ENCODE measurements around the gene FBXO40.

The FBXO40 gene

DNA sequence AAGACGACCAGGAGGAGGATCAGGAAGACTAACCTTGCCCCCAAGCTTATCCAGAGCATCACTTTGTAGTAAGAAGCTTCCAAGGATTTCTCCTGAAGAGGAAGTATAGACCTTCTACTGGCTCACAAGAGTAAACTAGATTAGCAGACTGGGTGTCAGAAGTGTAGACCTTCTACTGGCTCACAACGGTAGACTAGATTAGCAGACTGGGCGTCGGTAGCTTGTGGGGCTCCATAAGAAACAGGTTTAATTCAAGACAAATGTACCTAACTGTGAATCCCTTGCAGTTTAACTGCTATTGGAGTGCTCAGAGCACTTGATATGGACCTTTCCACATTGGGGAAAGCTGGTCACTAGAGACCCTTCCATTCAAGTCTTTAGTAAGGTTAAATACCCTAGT is 12.9 kb downstream of the FBXO40 start:
- in situ Hi-C loops (cut with MboI; ENCODE audit: low sequenced_read_pairs): no loop called here

DNA sequence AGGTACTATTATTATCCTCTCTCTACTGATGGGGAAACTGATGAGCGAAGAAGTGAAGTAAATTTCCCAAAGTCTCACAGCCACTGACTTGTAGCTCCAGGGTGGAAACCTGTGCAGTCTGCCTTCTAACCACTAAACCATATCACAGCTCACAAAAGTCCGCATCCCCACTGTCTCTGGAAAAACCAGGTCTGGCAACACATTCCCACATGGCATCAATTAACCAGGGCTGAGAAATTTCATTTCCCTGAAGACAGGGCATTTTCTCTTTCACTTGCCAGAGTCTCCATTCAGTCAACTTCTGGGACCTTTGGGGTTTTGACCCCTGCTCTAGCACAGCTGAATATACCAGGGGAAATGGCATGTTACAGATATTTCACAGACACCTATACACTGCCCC is 26.5 kb downstream of the FBXO40 start:
- in situ Hi-C loops (cut with MboI; ENCODE audit: low sequenced_read_pairs): no loop called here

DNA sequence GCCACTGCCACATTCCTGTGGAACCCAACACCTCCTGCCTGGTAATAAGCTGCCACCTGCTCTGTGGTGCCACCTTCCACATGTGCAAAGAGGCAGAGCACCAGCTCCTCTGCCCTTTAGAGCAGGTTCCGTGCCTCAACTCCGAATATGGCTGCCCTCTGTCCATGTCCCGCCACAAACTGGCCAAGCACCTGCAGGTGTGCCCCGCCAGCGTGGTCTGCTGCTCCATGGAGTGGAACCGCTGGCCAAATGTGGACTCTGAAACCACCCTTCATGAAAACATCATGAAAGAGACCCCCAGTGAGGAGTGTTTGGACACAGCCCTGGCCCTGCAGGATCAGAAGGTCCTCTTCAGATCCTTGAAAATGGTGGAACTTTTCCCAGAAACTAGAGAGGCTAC is 28.3 kb downstream of the FBXO40 start:
- in situ Hi-C loops (cut with MboI; ENCODE audit: low sequenced_read_pairs): no loop called here

DNA sequence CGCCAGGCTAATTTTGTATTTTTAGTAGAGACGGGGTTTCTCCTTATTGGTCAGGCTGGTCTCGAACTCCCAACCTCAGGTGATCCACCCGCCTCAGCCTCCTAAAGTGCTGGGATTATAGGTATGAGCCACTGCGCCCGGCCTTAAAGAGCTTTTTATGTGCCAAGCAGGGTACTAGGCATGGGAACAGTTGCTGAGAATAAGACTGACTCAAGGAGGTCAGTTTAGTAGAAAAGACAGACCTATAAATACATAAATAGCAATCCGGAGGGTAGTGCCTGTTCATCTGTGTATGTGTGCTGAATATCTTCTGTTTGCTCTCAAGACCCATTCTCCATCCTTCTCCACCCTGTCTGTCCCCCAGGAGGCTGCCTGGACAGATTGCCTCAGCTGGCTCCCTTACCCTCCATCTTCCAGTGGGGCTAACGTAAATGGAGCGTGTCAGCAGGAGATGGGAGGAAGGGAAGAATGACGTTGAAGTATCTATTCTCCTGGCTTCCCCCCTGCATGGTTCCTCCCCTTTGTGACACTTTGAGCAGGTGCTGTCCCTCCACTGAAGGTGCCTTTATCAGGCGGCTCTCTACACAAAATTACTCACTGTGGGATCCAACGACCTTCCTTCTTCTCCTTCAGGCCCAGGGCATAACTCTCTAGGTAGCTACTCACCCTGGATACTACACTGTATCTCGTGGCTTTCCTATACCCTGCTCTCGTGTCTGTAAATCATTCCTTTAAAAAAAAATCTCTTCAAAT is 31.1 kb downstream of the FBXO40 start:
- in situ Hi-C loops (cut with MboI; ENCODE audit: low sequenced_read_pairs): no loop called here

DNA sequence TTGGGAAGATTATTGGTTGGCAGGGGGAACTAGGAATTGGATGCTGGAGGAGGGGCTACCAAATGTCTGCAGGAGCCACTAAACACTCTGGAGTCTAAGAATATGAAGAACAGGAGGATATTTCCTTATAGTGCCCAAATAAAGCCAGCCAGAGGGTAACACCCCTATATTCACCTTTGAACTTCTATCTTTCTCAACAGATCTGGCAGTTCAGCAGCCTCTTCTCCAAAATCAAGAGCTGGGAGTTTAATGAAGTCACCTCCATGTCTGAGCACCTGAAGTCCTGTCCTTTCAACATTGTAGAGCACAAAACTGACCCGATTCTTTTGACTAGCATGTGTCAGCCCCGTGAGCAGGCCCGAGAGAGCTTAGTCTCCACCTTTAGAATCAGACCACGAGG is 33.3 kb downstream of the FBXO40 start:
- in situ Hi-C loops (cut with MboI; ENCODE audit: low sequenced_read_pairs): no loop called here

DNA sequence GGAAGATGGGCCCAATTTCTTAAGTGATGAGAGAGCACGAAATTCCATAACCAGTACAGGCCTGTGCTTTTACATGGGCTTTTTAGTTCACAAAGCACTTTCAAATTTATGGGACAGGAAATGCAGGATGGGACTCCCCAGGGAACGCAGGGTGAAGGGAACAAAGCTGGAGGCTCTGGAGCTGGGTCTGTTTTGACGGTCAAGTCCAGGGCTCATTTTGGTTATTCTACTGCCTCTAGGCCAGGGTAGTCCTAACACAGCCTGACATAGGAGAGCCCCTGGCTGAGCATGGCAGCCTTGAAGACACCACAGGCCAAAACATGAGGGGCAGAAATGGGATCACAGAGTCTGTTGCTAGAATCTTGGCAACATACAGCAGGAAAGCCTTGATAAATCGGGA is 34.0 kb downstream of the FBXO40 start:
- in situ Hi-C loops (cut with MboI; ENCODE audit: low sequenced_read_pairs): no loop called here

DNA sequence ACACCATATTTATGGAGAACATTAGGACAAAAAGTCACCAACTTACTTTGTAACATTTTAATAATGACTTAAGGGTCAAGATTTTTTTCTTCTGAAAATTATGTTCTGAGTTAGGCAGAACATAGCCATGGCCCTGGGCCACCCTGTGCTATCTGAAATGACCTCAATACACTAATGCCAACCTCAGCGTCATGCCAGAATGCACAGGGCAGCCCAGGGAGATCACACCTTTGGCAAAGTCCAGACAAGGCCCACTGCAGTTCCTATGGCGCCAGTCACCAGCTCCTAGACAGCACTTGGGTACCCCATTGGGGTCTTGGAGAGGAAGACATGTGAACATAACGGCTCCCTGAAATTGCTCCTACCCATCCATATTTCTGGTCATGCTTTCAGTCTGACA is 34.4 kb downstream of the FBXO40 start:
- in situ Hi-C loops (cut with MboI; ENCODE audit: low sequenced_read_pairs): no loop called here

DNA sequence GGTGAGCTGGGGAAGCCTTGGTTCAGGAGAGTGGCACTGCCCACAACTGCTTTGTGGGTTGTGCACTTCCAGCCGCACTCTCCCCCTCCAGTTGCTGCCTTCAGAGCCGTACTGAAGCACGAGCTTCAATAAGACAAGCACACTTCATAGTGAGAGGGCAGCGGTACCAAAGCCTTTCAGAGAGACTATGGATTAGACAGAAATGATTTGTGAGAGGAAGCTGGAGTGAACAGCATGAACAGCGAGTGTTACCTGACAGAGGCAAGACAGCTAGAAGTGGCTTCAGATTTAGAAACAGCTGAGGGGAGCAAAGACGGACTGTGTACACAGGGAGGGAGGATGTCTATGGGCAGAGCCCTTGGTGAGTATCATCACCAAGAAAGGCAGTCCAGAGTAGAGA is 36.4 kb downstream of the FBXO40 start:
- in situ Hi-C loops (cut with MboI; ENCODE audit: low sequenced_read_pairs): no loop called here

DNA sequence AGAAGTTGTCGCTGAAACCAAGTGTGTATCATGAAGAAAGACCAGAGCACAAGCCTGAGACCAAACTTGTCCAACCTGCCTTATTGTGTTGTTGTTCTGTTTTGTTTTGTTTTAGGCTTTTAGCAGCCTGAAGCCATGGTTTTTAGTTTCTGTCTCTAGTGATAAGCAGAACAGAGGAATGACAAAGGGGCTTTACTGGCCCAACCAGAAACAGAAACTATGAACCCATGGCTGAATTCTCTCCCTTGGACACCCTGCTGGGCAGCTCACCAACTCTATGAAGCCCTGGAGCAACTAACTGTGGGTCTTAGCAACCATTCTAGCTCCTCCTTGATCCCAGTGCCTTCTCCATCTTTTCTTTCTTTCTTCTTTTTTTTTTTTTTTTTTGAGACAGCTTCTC is 37.2 kb downstream of the FBXO40 start:
- in situ Hi-C loops (cut with MboI; ENCODE audit: low sequenced_read_pairs): no loop called here

DNA sequence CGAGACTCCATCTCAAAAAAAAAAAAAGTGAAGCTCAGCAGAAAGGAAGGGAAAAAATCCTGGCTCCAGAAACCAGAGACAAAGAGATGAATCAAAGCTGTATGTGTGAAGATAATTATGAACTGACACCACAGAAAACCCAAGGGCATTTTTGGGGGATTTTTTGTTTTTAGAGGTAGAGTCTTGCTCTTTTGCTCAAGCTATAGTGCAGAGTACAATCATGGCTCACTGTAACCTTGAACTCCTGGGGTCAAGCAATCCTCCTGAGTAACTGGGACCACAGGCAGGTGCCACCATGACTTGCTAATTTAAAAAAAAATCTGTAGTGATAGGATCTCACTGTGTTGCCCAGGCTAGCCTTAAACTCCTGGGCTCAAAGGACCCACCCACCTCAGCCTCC is 44.7 kb downstream of the FBXO40 start:
- in situ Hi-C loops (cut with MboI; ENCODE audit: low sequenced_read_pairs): no loop called here

DNA sequence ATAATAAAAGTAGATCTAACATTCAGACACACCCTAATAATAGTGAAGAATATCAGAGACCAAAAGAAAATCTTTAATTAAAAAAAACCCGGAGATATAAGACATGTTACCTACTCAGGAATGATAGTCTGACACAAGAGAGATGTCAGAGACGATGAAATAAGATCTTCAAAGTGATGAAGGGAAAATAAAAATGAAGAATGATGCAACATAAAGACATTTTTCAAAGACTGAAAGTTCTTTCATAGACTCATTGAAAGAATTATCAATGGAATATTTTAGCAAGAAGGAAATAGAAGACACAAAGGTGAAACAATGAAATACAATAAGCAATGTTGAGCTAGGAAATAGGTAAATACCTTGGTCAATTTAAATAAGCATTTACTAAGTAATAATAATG is 47.9 kb downstream of the FBXO40 start:
- in situ Hi-C loops (cut with MboI; ENCODE audit: low sequenced_read_pairs): no loop called here

DNA sequence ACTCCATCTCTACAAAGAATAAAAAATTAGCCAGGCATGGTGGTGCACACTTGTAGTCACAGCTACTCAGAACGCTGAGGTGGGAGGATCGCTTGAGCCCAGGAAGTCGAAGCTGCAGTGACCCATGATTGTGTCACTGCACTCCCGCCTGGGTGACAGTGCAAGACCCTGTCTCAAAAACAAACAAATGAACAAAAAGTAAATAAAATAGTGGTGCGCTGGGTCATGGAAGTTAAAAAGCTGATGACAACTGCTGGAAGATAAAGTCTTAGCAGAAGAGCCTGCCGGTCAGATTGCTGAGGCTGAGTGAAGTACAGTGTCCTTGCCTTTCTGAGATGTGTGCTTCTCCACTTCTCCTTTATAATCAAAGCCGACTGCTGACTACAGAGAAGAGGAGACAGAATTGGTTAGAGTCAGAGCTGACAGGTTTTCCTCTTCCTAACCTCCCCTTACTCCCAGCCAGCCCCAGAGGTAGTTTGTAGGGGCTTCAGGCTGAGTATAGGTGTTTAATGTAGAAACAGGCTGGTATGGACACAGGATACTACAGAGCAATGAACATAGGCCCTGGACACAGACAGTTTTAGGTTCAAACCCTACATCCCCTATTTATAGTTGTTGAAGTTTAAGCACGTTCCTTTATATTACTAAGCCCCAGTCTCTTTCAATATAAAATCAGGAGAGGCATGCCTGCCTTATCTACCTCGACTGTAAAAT is 49.6 kb downstream of the FBXO40 start:
- in situ Hi-C loops (cut with MboI; ENCODE audit: low sequenced_read_pairs): no loop called here

DNA sequence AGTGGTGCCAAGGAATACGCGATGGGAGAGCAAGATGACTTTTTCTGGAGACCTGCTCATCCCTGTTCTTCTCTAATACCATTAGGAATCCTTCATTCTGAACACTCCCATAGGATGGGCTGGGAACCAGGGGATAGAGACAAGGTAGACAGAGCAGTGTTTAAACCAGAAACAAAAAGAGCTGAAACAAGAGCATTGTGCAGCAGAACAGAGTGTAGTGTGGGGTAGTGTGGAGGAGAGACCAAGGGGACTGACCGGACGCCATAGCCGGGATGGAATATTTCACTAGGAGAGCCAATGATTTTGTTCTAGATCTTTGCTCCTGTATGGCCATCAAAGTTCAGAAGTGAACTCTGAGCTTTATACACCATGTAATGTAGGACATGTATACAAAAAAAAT is 51.9 kb downstream of the FBXO40 start:
- in situ Hi-C loops (cut with MboI; ENCODE audit: low sequenced_read_pairs): no loop called here

DNA sequence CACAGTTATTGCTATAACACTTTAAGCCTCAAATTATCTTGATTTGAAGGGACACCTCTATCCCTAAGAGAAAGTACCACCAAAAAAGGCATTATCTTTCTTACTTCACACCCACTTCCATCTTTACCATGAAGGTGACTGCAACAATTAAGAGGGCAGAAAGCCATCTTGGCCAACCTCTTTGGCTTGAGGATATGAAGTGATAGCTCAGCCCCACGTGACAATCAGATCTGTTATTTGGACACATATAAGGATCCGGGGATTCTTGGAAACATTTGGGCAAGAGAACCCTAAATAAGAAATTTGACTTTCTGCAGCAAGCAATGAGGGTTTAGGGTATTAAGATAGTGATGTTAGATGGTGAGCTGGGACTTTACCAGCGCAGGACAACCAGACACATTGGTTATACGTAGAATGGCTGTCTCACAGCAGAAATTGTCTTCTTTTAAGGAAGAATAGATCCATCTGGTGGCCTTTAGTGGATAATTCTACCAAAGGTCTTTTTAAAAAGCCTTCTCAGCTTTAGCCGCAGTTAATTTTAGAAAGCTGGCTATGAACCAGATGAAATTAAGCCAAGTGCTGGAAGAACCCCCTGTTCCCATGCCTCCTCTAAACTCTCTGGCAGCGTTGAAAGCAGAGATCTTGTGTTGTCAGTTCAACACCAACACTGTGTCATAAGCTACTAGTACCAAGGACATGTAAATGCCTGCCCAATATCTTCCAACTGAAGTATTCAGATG is 55.2 kb downstream of the FBXO40 start:
- in situ Hi-C loops (cut with MboI; ENCODE audit: low sequenced_read_pairs): no loop called here

DNA sequence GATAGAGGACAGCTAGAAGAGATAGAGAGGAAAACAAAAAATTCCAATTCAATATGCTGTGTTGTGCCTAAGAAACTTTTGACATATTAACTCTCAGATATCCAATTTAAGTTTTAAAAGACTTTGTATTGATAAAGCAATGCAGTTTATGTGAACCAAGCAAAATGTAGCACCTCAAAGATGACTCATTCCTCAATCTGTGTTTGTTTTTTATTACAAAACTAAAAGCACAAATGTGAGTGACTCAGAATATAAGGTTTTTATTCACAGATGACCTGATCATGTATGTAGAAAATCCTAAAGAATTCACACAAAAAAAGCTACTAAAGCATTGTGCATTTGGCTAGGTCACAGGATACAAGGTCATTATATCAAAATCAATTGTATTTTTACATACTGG is 56.5 kb downstream of the FBXO40 start:
- in situ Hi-C loops (cut with MboI; ENCODE audit: low sequenced_read_pairs): no loop called here

DNA sequence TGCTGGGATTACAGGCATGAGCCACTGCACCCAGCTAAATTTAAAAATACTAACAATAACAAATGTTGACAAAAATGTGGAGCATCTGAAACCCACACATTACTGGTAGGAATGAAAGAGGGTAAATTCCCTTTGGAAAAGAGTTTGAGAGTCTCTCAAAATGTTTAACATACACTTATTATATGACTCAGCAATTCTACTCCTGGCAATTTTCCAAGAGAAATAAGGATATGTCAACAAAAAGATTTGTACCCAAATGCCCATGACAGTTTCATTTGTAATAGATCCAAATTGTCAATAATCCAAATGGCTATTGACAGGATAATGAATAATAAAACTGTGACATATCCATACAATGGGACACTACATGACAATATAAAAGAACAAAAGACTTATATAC is 58.5 kb downstream of the FBXO40 start:
- in situ Hi-C loops (cut with MboI; ENCODE audit: low sequenced_read_pairs): no loop called here

DNA sequence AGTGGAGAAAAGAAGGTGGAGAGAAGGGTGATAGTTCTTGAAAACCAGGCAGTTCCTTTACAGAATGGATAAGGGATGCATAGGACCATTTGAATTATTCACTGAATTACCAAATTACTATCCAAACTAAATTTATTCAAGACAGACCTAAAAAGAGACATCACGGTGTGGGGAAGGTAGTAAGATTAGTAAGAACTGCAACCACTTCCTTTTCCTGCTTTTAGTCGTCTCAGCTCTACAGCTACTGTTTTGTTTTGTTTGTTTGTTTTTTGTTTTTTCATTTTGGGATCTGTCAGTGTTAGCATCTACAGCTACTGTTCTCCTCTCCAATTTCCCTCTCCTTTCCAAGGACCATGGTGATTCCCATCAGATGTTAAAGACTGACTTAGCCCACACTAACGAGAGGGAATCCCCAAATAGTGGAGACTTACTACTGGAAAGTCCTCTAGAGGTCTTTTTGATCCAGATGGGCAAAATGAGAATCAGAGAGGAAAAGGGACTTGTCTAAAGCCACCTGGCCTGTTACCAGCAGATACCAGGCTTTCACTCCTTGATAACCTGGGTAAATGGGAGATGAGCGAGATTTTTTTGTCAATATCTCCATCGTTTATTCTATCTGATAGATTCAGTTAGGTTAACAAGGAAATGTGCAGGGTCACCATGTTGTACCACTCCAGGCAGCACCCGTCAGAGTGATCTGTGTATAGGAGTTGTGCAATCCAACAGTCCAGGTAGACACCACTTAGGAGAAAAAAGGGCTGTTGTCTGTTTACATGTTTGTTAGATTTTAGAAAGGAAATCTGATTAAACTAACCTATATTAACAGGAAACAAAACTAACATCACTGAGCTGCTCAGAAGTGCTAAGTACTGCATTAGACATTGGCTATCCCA is 61.6 kb downstream of the FBXO40 start:
- in situ Hi-C loops (cut with MboI; ENCODE audit: low sequenced_read_pairs): no loop called here

DNA sequence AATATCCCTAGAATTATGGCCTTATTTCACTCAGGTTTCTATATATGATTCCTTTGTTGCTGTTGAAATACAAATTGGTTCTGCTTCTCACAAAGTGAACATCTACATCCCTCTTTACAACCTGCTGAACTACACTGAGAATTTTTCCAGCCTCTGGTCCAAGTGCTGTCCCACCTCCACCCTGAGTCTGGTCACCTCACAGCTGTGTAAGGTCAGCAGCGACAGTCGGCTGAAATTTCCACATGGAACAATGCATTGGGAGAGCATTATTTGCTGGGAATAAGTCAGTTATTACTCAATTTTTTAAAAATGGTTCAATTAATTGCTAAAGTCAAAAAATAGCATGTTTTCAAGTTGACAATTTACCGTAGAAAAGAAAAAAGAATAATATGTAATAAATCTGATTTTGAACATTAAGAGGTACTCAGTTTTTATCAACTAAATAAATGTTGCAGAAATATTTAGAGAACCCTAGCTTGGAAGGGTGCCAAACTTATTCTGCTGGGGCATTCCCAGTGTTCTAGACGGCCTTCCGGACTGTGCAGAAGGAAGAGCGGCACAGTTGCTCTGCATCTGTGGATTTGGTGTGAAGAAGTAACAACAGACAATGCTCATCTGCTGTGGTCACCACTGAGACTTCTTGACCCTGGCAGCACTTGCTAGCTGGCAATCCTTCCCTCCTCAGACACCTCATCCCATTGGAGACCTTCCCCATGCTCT is 65.7 kb downstream of the FBXO40 start:
- in situ Hi-C loops (cut with MboI; ENCODE audit: low sequenced_read_pairs): no loop called here

DNA sequence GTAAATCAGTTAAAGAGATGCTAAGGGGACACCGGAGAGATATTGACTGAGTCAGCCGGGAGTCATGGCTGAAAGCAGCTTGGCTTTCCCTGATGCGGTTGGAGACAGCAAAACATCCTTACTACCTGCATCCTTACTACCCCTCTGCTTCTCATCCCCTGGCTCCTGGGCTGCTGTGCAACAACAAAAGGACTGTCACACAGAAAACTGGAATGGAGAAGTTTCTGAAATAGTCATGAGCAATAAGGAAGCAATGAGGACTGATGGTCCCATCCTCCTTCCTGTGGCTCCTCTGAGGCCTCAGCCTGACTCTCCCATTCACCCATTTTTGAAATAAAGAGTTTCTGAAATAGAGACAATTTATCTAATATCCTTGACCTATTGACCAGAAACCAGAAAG is 66.4 kb downstream of the FBXO40 start:
- in situ Hi-C loops (cut with MboI; ENCODE audit: low sequenced_read_pairs): no loop called here
